ENCODE measurements around the gene RFTN1.
A peak's percentile ranks its signal among the peaks of the same experiment; 100 is the strongest.

The RFTN1 gene

GRCh38 chr3:16486201-16486600 is 27.3 kb downstream of the RFTN1 start:
- no peak for DNase-seq (ENCODE audit: low spot score)

DNA sequence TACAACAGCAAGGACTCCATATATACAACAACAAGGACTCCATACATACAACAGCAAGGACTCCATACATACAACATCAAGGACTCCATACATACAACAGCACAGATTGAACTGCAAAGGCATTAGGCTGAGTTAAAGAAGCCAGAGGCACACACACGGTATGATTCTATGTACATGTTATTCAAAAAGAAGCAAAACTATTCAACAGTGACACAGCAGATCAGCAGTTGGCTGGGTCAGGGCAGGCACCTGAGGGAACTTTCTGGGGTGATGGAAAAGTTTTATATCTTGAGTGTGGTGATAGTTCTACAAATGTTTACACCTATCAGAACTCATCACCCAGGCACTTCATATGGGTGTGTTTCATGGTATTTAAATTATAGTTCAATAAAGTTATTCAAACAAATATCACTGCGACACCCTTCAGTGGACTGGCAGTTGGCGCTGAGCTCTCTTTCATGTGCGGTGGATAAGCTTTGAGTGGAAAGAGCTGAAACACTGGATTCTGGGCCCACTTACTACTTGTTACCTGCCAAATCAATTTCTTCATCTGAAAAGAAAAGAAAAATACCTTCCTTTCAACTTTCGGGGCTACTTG is 28.0 kb downstream of the RFTN1 start:
- no peak for DNase-seq (ENCODE audit: low spot score)

- DNase-seq (ENCODE audit: low spot score) = no peak
These were observed 28.5 kb downstream of the RFTN1 start for GRCh38 chr3:16484984-16485383.

- DNase-seq (ENCODE audit: low spot score) = peak; percentile 76
These were observed 29.3 kb downstream of the RFTN1 start for GRCh38 chr3:16484216-16484615.

DNA sequence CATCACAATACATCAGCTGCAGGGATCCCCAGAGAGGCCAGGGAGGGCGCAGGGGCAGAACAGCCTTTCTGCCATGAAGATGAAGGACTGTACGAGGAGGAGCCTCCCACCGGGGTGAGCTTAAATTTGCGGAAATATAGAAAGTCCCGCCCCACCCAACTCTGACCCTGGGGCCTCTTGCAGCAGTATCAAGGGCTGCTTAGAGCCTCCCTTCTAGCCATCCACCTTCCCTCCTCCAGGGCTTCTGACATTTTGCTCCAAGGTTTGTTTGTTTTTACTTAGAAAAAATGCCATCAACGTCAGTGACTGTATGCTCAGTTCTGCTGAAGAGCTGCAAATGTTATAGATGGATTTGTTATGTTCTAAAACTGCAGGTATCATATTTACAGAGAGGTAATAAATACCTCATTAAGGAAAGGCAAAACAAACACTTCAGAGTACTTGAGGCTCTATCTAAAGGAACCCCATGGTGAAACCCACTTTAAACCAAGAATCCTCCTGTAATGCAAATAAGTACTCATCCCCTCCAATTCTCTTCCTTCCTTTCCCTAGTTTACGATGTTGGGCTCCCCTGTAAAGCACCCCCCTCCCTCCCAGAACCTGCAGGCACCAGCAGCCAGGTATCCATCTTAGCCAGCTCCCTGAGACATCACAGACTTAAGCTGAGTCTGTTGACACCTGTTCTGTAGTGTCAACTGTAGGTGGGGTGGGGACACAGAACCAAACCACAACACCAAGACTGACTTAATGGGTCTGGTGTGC is 30.5 kb downstream of the RFTN1 start:
- DNase-seq (ENCODE audit: low spot score) = no peak

DNA sequence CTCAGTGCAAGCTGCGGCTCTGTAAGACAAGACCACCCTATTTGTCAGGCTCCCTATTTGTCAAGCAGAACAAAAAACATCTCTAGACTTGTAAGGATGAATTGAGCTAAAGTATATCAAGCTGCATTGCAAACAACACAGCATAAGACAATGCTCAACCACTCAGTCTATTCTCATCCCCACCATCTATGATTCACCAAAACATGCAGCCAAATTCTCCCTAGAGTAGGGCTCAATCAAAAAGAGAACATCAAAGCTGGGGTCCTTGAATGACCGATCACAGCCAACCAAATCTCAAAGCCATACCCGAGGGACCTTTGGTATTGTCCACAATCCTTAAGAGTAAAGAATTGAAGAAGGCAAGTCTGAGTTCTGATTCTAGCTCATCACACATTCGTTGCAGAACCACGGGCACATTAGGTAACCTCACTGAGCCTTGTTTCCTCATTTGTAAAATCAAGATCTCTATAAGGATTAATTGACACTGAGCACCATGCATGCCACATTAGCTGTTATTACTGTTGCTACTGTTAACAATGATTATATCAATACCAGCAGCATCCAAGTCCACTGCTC is 31.2 kb downstream of the RFTN1 start:
- no peak for DNase-seq (ENCODE audit: low spot score)

DNA sequence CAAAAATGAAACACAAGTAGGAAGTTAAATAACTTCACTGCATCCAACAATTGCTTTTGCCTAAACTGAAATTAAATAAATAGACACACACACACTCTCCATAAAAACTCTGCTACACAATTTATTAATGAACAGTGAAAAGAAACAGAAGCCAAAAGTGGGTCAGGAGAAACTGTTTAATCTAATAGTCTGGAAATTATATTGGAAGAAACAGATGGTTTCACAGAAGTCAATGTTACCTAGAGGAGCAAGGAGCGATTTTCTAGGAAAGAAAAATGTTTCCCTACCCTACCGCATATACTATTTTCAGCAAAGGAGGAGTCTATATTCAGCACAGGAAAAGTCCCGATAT is 32.0 kb downstream of the RFTN1 start:
- DNase-seq (ENCODE audit: low spot score) = no peak

DNA sequence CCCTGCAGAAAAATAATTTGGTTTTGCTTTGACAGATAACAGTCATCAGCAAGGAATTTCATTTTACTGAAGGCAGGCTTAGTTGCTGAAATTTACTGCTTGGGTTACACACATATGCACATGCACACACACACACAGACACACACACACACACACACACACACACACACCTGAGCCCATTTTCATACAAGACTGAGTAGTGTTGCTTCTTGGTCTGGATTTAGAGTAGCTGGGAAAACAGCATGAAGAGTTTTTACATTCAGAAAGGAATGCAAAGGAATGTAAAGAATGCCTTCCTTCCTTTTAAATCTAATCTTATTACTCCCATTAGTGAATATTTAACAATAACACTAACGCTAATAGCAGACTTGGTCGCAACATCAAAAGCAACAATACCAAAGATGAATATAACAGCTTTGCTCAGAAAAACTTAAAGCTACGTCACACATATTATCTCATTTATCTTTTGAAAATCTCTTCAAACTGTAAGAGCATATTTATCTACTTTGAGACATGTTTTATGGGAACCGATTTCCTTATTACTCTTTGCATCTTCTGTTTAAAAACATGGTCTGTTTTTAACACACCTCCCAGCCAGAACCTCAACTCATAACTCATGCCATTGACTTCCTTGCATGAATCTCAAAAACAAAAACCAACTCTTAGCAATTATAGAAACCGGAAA is 32.5 kb downstream of the RFTN1 start:
- DNase-seq (ENCODE audit: low spot score) = peak; percentile 28

GRCh38 chr3:16478516-16478915 is 35.0 kb downstream of the RFTN1 start:
- DNase-seq (ENCODE audit: low spot score) = no peak

DNA sequence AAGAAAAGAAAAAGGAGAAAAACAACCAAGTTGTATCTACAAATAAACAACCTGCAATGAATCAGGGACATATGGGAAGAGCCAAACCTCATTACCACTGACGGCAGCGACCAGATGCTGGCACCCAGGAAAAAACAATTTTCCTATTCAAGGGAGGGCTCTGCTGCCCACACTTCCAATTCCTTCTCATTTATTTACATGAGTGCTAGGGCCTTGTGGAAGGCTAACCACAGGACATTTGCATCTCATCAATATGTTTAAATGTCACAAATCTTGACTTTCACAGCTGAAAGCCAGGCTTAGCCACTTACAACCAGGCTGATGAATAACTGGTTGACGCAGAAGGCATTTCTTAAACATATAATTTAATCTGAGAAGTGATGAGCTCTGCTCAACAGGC is 36.0 kb downstream of the RFTN1 start:
- DNase-seq (ENCODE audit: low spot score) = no peak

DNA sequence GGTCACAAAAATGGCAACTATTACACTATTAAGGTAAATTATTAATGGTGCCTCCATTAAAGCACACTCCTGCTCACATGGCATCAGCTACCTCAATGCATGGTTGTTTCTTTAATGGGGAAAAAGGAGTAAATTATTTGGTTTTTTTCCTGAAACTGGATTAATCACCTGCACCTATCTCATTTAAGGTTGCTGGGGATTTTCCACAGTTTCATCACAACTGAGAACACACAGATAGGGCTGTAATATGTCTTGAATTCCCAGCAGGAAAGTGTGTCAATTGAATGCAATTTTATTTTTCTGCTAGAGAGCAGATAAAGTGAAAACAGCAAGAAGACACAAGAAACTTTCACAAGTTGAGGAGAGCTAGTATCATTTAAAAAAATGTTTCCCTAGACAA is 36.4 kb downstream of the RFTN1 start:
- DNase-seq (ENCODE audit: low spot score) = no peak

GRCh38 chr3:16476636-16477035 is 36.9 kb downstream of the RFTN1 start:
- peak; percentile 24 for DNase-seq (ENCODE audit: low spot score)

- no peak for DNase-seq (ENCODE audit: low spot score)
These were observed 37.7 kb downstream of the RFTN1 start for GRCh38 chr3:16475766-16476165.

GRCh38 chr3:16474920-16475319 is 38.6 kb downstream of the RFTN1 start:
- DNase-seq (ENCODE audit: low spot score) = no peak

GRCh38 chr3:16474216-16474615 is 39.3 kb downstream of the RFTN1 start:
- DNase-seq (ENCODE audit: low spot score) = no peak

GRCh38 chr3:16472593-16472992 is 40.9 kb downstream of the RFTN1 start:
- no peak for DNase-seq (ENCODE audit: low spot score)

DNA sequence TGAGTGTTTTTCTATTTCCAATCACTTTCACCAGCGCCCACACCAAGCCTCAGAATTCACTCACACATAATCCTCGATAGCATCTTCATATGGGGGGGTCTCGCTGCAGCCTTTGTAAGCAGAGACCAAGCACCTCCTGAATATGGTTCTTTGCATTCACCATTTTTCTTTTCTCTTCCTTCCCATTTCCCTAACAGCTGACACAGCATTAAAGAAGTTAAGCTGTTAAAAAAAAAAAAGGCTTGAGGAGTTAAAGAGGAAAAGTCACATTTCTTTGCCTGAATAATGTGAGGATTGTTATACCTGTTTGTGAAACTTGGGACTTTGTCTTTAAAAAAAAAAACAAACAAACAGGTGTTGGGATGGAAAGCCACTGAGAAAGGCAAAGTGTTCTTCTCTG is 41.6 kb downstream of the RFTN1 start:
- no peak for DNase-seq (ENCODE audit: low spot score)

DNA sequence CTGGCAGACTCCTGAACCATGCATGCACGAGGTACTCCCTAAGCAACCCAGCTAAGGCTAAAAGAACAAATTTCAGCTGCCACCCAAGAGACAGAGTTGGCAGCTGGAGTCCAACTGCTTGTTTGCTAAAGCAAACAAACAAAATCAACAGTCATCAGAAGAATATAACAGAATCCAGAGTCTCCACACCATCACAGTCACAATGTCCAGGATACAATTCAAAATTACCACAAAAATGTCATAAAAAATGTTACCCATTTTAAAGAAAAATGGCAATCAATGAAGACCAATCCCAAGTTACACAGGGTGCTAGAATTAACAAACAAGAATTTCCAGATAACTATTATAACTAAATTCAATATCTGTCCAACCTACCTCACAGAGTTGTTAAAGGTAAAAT is 42.9 kb downstream of the RFTN1 start:
- DNase-seq (ENCODE audit: low spot score) = no peak

DNA sequence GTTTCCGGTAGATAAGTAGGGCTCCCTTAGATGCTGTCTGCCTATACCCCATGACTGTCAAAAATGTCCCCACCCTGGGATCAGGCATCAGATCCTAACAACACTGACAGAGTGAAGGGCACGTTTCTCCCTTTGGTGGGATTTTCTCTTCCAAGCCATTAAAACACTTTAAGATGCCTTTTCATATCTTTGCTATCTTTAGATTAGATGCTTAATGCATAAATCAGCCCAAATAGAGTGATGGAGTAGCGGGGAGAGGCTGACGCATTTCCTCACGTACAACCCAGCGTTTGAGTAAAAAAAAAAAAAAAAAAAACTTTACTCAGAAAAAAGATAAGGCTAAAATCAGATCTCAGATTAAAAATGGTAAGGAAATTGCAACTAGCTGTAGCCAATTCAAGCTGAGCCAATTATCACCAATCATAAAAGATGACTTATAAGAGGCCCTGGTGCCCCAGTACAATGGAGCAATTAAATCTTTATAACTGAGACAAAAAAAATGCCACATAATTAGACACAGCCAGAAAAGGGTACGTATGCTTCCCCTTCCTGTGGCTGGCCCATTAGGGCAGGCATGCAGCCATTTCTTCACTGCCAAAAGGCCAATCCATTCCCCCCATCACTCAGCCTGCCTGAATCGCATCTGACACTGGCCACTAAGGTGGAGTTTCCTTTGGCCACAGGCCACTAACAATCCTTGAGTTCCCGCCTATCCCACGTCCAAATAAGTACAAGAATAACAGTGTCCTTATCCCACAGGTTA is 45.0 kb downstream of the RFTN1 start:
- no peak for DNase-seq (ENCODE audit: low spot score)

DNA sequence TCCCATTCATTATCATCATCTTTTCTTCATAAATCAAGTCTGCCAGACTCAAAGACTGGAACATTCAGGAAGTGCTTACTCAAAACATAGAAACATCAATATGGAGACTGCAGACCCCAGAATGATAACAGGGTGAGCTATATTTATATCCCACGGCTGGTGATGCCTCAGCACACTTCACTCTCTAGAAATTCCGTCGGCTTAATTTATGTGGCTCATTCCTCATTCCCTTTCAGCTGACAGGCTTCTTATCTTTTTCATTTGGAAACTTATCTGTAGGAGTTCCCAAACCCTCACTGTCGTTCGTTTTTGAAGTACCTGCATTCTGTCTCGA is 45.5 kb downstream of the RFTN1 start:
- DNase-seq (ENCODE audit: low spot score) = no peak

GRCh38 chr3:16467393-16467792 is 46.1 kb downstream of the RFTN1 start:
- DNase-seq (ENCODE audit: low spot score) = no peak

- DNase-seq (ENCODE audit: low spot score) = no peak
These were observed 46.7 kb downstream of the RFTN1 start for GRCh38 chr3:16466822-16467221.
